ENCODE data around the gene KRT2. TPM values are rescaled to one million over a fixed set of nuclear protein-coding genes. Genes with fewer than 3 reads are reported as not detected.

Gene KRT2
- total and polyA plus RNA-seq, 4 donors: not detected

DNA sequence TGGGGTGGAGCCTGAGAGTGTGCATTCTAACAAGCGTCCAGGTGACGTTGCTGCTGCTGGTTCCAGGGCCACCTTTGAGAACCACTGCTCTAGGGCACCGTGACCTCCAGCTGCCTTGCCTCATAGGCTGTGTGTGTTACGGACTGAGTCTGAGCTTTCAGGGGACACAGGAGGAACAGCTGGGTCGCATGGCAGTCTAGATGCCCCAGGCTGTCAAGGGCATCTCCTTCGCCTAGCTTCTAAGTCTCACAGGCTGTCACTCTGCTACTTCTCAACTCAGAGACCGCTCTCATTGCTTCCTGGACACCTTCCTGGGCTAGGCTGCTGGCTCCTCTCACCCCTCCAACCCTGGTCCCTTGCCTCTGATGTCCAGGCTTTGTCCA is 34.6 kb downstream of the KRT2 start:
- no peak for TF ChIP-seq CTCF (IDR thresholded peaks at IDR 0.05; ENCODE audit: low read depth, low read length, missing input control)
- TF ChIP-seq SP1 (IDR thresholded peaks at IDR 0.05): no peak
- no peak for TF ChIP-seq TAF1 (conservative IDR thresholded peaks at IDR 0.05)
- TF ChIP-seq EGR1 (IDR thresholded peaks at IDR 0.05; ENCODE audit: low read depth in 2 of 2): no peak
- no peak for TF ChIP-seq ATF3 (IDR thresholded peaks at IDR 0.05)
- TF ChIP-seq NR2F2 (IDR thresholded peaks at IDR 0.05): no peak
- no peak for TF ChIP-seq HNF4G (IDR thresholded peaks at IDR 0.05)
- TF ChIP-seq FOXA1 (IDR thresholded peaks at IDR 0.05): no peak
- H3K9ac ChIP-seq (ENCODE audit: low read depth in 1 of 2, low read length in 2 of 2): no peak overlapping the region
- H3K36me3 ChIP-seq (ENCODE audit: control insufficient read depth in 4 of 4, insufficient read depth in 3 of 4, low read depth in 1 of 4, low read length in 3 of 4): no peaks in the 10 kb centered on the region
- 78% methylated on average over 7 of the region's 7 CpGs for WGBS
- DNase-seq (ENCODE audit: low spot score): no peak
- H3K4me3 ChIP-seq (ENCODE audit: low read depth in 1 of 3, low read length in 3 of 3): no peak overlapping the region
- no peaks in the 10 kb centered on the region for H3K4me1 ChIP-seq (ENCODE audit: control insufficient read depth in 4 of 4, insufficient read depth in 4 of 4, low read length in 3 of 4)
- H3K27me3 ChIP-seq (ENCODE audit: control insufficient read depth in 4 of 4, insufficient read depth in 4 of 4, low read length in 3 of 4): no peaks in the 10 kb centered on the region
- H3K9me3 ChIP-seq (ENCODE audit: control insufficient read depth in 4 of 4, low read length in 3 of 4): no peaks in the 10 kb centered on the region
- no peak overlapping the region for H3K27ac ChIP-seq (ENCODE audit: low read depth in 1 of 2, low read length in 2 of 2)

DNA sequence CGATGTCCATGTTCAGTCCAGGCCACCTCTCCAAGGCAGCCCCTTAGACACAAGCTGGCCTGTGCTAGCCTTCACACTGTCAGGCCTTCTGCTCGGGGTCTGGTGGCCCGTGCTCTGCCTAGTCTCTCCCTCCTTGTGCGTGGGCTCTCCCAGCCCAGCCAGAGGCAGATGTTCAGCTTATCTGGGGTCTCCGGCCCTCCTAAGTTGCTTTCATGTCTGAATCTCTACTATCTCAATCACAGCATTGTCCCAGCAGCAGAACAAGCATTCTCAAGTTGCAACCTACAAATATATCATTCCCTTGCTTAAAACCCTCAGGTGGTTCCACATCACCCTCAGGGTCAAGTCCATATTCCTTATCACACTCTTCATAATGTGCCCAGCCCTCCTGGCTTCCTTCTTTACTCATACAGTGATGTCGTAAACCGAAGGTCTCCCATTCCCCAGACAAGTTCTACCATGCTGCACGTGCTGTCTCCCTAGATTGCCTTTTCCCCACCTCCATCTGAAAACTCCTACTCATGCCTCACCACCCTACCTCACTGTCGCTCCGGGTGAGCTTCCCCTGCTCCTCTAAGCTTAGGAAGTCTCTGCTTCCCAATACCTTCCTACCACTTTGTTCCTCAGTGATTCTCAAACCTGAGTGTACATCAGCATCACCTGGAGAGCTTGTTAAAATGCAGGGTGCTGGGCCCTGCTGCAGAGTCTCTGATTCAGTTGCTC is 35.2 kb downstream of the KRT2 start:
- no peaks in the 10 kb centered on the region for H3K9me3 ChIP-seq (ENCODE audit: control insufficient read depth in 4 of 4, low read length in 3 of 4)
- no peaks in the 10 kb centered on the region for H3K36me3 ChIP-seq (ENCODE audit: control insufficient read depth in 4 of 4, insufficient read depth in 3 of 4, low read depth in 1 of 4, low read length in 3 of 4)
- 79% methylated on average over 10 of the region's 10 CpGs for WGBS
- H3K27ac ChIP-seq (ENCODE audit: low read depth in 1 of 2, low read length in 2 of 2): no peak overlapping the region
- H3K9ac ChIP-seq (ENCODE audit: low read depth in 1 of 2, low read length in 2 of 2): no peak overlapping the region
- DNase-seq (ENCODE audit: low spot score): no peak
- no peak overlapping the region for H3K4me3 ChIP-seq (ENCODE audit: low read depth in 1 of 3, low read length in 3 of 3)
- TF ChIP-seq HNF4A (conservative IDR thresholded peaks at IDR 0.05) (no peak), HNF4G (IDR thresholded peaks at IDR 0.05) (no peak), GABPA (IDR thresholded peaks at IDR 0.05 in 1 of 2, conservative IDR thresholded peaks at IDR 0.05 in 1 of 2) (no peak), TAF1 (conservative IDR thresholded peaks at IDR 0.05) (no peak), FOXA1 (IDR thresholded peaks at IDR 0.05) (no peak), RAD21 (IDR thresholded peaks at IDR 0.05) (no peak), NR2F2 (IDR thresholded peaks at IDR 0.05) (no peak)
- TF ChIP-seq, protein P1, sequence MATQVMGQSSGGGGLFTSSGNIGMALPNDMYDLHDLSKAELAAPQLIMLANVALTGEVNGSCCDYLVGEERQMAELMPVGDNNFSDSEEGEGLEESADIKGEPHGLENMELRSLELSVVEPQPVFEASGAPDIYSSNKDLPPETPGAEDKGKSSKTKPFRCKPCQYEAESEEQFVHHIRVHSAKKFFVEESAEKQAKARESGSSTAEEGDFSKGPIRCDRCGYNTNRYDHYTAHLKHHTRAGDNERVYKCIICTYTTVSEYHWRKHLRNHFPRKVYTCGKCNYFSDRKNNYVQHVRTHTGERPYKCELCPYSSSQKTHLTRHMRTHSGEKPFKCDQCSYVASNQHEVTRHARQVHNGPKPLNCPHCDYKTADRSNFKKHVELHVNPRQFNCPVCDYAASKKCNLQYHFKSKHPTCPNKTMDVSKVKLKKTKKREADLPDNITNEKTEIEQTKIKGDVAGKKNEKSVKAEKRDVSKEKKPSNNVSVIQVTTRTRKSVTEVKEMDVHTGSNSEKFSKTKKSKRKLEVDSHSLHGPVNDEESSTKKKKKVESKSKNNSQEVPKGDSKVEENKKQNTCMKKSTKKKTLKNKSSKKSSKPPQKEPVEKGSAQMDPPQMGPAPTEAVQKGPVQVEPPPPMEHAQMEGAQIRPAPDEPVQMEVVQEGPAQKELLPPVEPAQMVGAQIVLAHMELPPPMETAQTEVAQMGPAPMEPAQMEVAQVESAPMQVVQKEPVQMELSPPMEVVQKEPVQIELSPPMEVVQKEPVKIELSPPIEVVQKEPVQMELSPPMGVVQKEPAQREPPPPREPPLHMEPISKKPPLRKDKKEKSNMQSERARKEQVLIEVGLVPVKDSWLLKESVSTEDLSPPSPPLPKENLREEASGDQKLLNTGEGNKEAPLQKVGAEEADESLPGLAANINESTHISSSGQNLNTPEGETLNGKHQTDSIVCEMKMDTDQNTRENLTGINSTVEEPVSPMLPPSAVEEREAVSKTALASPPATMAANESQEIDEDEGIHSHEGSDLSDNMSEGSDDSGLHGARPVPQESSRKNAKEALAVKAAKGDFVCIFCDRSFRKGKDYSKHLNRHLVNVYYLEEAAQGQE (IDR thresholded peaks at IDR 0.05): no peak
- H3K27me3 ChIP-seq (ENCODE audit: control insufficient read depth in 4 of 4, insufficient read depth in 4 of 4, low read length in 3 of 4): no peaks in the 10 kb centered on the region
- no peaks in the 10 kb centered on the region for H3K4me1 ChIP-seq (ENCODE audit: control insufficient read depth in 4 of 4, insufficient read depth in 4 of 4, low read length in 3 of 4)

Data from liver (tissue), 9 donors.